Astrocyte (in vitro differentiated cells and primary cell): ENCODE results near the gene PPP1R14C.

ENCODE experiments used
- EZH2 ChIP-seq: IDR thresholded peaks from 2 replicates; pipeline ENCODE4 v1.6.1; 2012; ENCODE audit warnings: mild to moderate bottlenecking, low read length, inconsistent platforms; ENCODE audit not compliant: insufficient read depth
- TF ChIP-seq, protein P1 (sequence below): IDR thresholded peaks from 2 replicates; pipeline ENCODE4 v1.5.1; 2011; ENCODE audit warnings: low read depth, mild to moderate bottlenecking, inconsistent platforms, low read length, moderate library complexity; ENCODE audit not compliant: insufficient read depth

DNA sequence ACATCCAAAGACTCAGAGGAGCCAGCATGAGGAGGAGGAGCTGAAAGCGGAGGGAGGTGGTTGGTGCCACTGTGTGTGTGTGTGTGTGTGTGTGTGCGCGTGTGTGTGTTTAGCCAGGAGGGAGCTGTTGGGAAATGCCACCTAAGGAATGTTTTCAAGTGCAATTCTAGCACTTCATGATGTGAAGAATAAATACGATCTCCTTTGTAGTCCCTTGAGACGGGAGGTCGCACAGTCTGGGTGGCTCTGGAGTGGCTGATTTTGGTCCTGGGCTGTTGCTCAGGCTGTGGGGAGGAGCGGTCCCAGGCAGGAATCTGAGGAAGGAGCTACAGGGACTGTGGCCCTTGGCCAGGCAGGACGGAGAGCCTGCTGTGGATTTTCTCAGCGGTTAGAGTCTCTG, 93.7 kb downstream of the PPP1R14C start:
- TF ChIP-seq, protein P1, sequence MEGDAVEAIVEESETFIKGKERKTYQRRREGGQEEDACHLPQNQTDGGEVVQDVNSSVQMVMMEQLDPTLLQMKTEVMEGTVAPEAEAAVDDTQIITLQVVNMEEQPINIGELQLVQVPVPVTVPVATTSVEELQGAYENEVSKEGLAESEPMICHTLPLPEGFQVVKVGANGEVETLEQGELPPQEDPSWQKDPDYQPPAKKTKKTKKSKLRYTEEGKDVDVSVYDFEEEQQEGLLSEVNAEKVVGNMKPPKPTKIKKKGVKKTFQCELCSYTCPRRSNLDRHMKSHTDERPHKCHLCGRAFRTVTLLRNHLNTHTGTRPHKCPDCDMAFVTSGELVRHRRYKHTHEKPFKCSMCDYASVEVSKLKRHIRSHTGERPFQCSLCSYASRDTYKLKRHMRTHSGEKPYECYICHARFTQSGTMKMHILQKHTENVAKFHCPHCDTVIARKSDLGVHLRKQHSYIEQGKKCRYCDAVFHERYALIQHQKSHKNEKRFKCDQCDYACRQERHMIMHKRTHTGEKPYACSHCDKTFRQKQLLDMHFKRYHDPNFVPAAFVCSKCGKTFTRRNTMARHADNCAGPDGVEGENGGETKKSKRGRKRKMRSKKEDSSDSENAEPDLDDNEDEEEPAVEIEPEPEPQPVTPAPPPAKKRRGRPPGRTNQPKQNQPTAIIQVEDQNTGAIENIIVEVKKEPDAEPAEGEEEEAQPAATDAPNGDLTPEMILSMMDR: no peak
- TF ChIP-seq EZH2: no peak
